Thymus (tissue), 11 donors: ENCODE measurements around the gene OR10T2. TPM values are rescaled to one million over a fixed set of nuclear protein-coding genes. Genes with fewer than 3 reads are reported as not detected.
A peak's percentile ranks its signal among the peaks of the same experiment; 100 is the strongest.

Experiments used
- DNase-seq, 9 donors: peaks; one replicate each; pipeline ENCODE4 v3.0.0-alpha.2; 2013; ENCODE audit warnings: low spot score in 9 of 9, low read depth in 6 of 9, missing footprints in 1 of 9
- H3K27ac ChIP-seq, 2 donors: one replicate each; pipeline ENCODE4 v1.5.1; 2013; ENCODE audit warnings: control low read depth in 1 of 2, low read depth in 1 of 2, low read length in 1 of 2, mild to moderate bottlenecking in 1 of 2, moderate library complexity in 1 of 2
- H3K27me3 ChIP-seq, 2 donors: one replicate each; pipeline ENCODE4 v1.5.1; 2013; ENCODE audit warnings: low read length in 1 of 2; ENCODE audit not compliant: control insufficient read depth in 2 of 2, insufficient read depth in 1 of 2
- H3K36me3 ChIP-seq, 2 donors: one replicate each; pipeline ENCODE4 v1.5.1; 2013; ENCODE audit warnings: low read length in 1 of 2, mild to moderate bottlenecking in 1 of 2, moderate library complexity in 1 of 2; ENCODE audit not compliant: control insufficient read depth in 2 of 2, insufficient read depth in 2 of 2
- H3K4me1 ChIP-seq, 2 donors: one replicate each; pipeline ENCODE4 v1.5.1; 2013; ENCODE audit warnings: low read length in 2 of 2; ENCODE audit not compliant: control insufficient read depth in 2 of 2, insufficient read depth in 2 of 2
- H3K4me3 ChIP-seq, 2 donors: one replicate each; pipeline ENCODE4 v1.5.1; 2013; ENCODE audit warnings: low read length in 2 of 2, control low read depth in 1 of 2, mild to moderate bottlenecking in 1 of 2
- H3K9me3 ChIP-seq, 2 donors: one replicate each; pipeline ENCODE4 v1.5.1; 2013; ENCODE audit warnings: low read length in 1 of 2, mild to moderate bottlenecking in 1 of 2; ENCODE audit not compliant: control insufficient read depth in 2 of 2, insufficient read depth in 1 of 2
- WGBS: extraction: QIAGEN DNeasy Blood & Tissue Kit; methylation state at CpG from one replicate; pipeline ENCODE4 v1.1.7; 2013; 5-methylcytosine and 5-hydroxymethylcytosine counted together
- polyA plus RNA-seq: library from polyadenylated mRNA; stranded (reverse); fragments of 200-250 nt; gene quantifications from one replicate; pipeline ENCODE4 v1.2.3, GENCODE V29; 2013
- total RNA-seq: library from RNA; stranded (reverse); fragments of 120-200 nt; gene quantifications from one replicate; pipeline ENCODE4 v1.2.4, GENCODE V29; 2013
- donor health status: healthy.

Gene OR10T2
- total and polyA plus RNA-seq, 2 donors: 0.02 to 1.2 TPM

DNA sequence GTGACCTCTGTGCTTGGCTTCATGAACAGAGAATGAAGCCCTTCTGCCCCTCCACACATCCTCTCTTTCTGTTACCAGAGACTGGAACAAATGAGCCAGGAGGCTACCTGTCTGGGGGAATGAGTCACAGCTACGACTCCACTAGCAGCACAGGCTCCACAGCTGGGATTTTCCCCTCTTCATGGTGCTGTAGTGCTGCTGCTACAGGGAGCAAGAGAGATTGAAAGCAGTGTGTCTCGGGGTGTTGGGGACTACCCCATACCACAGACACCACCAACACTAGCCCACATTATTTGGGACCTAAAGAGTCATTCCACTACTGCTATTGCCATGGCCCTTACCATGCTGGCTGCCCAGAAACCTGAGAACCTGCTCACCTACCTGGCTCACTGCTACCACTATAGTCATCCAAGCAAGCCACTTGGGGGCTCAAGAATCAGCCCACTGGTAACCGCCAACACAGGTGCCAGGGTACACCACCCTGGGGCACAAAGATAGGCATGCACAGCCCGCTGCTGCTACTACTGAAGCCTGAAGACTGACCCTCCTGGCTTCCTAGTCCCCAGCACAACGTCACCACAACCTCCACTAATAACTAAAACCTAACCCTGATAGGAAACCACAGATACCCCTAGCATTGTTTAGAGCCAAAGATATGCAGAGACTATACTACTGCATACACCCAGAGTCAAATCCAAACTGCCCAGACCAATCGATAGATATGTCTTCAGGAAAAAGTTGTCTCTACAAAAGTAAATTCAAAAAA, 27.9 kb downstream of the OR10T2 start:
- Histone ChIP-seq H3K4me3 (no peak overlapping the region), H3K4me1 (peaks cover 0 to 2% of the 10 kb centered on the region in 2 donors), H3K36me3 (peaks cover 11% of the 10 kb centered on the region in 2 donors), H3K27ac (no peak overlapping the region), H3K27me3 (no peaks in the 10 kb centered on the region), H3K9me3 (peaks cover 2 to 29% of the 10 kb centered on the region in 2 donors)
- DNase-seq: no peak
- WGBS: 92% methylated on average over 6 of the region's 6 CpGs

- Histone ChIP-seq H3K27me3 (no peaks in the 10 kb centered on the region), H3K9me3 (peaks cover 0 to 22% of the 10 kb centered on the region in 2 donors), H3K27ac (no peak overlapping the region), H3K4me1 (peaks cover 25 to 27% of the 10 kb centered on the region in 2 donors), H3K4me3 (no peak overlapping the region), H3K36me3 (peaks cover 20 to 23% of the 10 kb centered on the region in 2 donors)
- no peak for DNase-seq
These were observed 32.5 kb downstream of the OR10T2 start for GRCh38 chr1:158366783-158367182.

GRCh38 chr1:158362941-158363340, 36.3 kb downstream of the OR10T2 start:
- DNase-seq: no peak
- no peaks in the 10 kb centered on the region for H3K27me3 ChIP-seq
- peaks cover 29 to 48% of the 10 kb centered on the region in 2 donors for H3K4me1 ChIP-seq
- peaks cover 12 to 30% of the 10 kb centered on the region in 2 donors for H3K36me3 ChIP-seq
- H3K27ac ChIP-seq: peak overlapping the region; percentile 91 to 92
- peak overlapping the region; percentile 53 to 67 for H3K4me3 ChIP-seq
- WGBS: 55% methylated on average over 1 of the region's 1 CpG
- peaks cover 0 to 7% of the 10 kb centered on the region in 2 donors for H3K9me3 ChIP-seq

GRCh38 chr1:158362482-158362881, 36.8 kb downstream of the OR10T2 start:
- H3K36me3 ChIP-seq: peaks cover 12 to 32% of the 10 kb centered on the region in 2 donors
- H3K9me3 ChIP-seq: peaks cover 0 to 7% of the 10 kb centered on the region in 2 donors
- peak overlapping the region; percentile 53 to 67 for H3K4me3 ChIP-seq
- H3K27ac ChIP-seq: peak overlapping the region; percentile 91 to 92
- H3K4me1 ChIP-seq: peaks cover 29 to 51% of the 10 kb centered on the region in 2 donors
- DNase-seq: peak in 7 of 9 donors; percentile 58 to 89 (median 77)
- H3K27me3 ChIP-seq: no peaks in the 10 kb centered on the region
- 7% methylated on average over 1 of the region's 1 CpG for WGBS

DNA sequence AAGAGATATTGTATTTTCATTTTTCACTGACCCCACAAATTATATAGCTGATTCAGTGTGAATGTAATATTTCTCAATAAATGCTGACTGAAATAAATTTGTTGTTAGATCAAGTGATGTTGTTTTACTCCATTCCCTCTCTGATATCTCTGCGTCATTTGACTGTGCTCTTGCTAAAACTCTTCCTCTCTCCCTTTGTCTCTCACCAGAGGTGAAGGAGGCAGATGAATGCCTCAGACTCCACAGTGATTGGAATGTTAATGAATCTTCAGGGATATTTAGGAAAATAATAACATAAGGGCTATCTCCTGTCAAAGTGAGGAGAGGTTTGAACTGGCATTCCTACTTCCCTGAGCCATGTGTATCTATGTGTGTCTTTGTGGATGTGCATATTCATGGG, 41.8 kb downstream of the OR10T2 start:
- WGBS: 29% methylated on average over 1 of the region's 1 CpG
- Histone ChIP-seq H3K9me3 (no peaks in the 10 kb centered on the region), H3K27ac (peak overlapping the region; percentile 72 to 95), H3K36me3 (peaks cover 0 to 26% of the 10 kb centered on the region in 2 donors), H3K4me3 (peak overlapping the region; percentile 76 to 82), H3K4me1 (peaks cover 8 to 42% of the 10 kb centered on the region in 2 donors), H3K27me3 (no peaks in the 10 kb centered on the region)
- peak in 2 of 9 donors; percentile 25 to 28 for DNase-seq

- Histone ChIP-seq H3K36me3 (peaks cover 0 to 26% of the 10 kb centered on the region in 2 donors), H3K27me3 (no peaks in the 10 kb centered on the region), H3K9me3 (no peaks in the 10 kb centered on the region), H3K4me1 (peaks cover 6 to 38% of the 10 kb centered on the region in 2 donors), H3K4me3 (peak overlapping the region; percentile 76 to 82), H3K27ac (peak overlapping the region; percentile 22 to 95)
- 11% methylated on average over 3 of the region's 3 CpGs for WGBS
- DNase-seq: peak in 4 of 9 donors; percentile 47 to 77 (median 54)
These were observed 42.6 kb downstream of the OR10T2 start for GRCh38 chr1:158356616-158357015.

GRCh38 chr1:158355773-158356285, 43.4 kb downstream of the OR10T2 start:
- peak overlapping the region; percentile 76 to 82 for H3K4me3 ChIP-seq
- H3K27me3 ChIP-seq: no peaks in the 10 kb centered on the region
- 25% methylated on average over 10 of the region's 10 CpGs for WGBS
- peaks cover 0 to 26% of the 10 kb centered on the region in 2 donors for H3K36me3 ChIP-seq
- H3K27ac ChIP-seq: peak overlapping the region; percentile 92 to 95
- peaks cover 0 to 4% of the 10 kb centered on the region in 2 donors for H3K9me3 ChIP-seq
- H3K4me1 ChIP-seq: peaks cover 6 to 38% of the 10 kb centered on the region in 2 donors
- DNase-seq: peak in 3 of 9 donors; percentile 32 to 52 (median 38)

DNA sequence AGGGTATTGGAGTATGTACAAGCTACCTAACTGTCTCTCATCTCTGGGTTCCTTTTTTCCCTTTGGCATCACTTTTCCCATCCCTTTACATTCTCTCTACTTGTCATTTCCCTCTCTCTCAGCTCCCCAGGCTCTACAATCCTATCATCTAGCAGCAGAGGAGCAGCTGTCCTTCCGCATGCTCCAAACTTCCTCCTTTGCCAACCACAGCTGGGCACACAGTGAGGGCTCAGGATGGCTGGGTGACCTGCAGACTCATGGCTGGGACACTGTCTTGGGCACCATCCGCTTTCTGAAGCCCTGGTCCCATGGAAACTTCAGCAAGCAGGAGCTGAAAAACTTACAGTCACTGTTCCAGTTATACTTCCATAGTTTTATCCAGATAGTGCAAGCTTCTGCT, 45.0 kb downstream of the OR10T2 start:
- H3K36me3 ChIP-seq: peaks cover 0 to 24% of the 10 kb centered on the region in 2 donors
- H3K27ac ChIP-seq: peak overlapping the region; percentile 90 to 95
- WGBS: 32% methylated on average over 2 of the region's 2 CpGs
- peak in 3 of 9 donors; percentile 45 to 68 (median 49) for DNase-seq
- H3K9me3 ChIP-seq: peaks cover 0 to 6% of the 10 kb centered on the region in 2 donors
- H3K4me1 ChIP-seq: peaks cover 6 to 32% of the 10 kb centered on the region in 2 donors
- H3K27me3 ChIP-seq: no peaks in the 10 kb centered on the region
- H3K4me3 ChIP-seq: peak overlapping the region; percentile 76 to 82
